Middle frontal gyrus (tissue), 1 donor: ENCODE data around the gene SHROOM2.

Experiments used
- DNase-seq: peaks from one replicate; pipeline ENCODE4 v3.0.0-alpha.2; 2015; ENCODE audit warnings: low spot score; ENCODE audit errors: extremely low spot score

The SHROOM2 gene

GRCh38 chrX:9938516-9938915 lies 152.3 kb downstream of the SHROOM2 start:
- no peak for DNase-seq

- DNase-seq, result peak; percentile 44
Measured at GRCh38 chrX:9940421-9940820, 154.2 kb downstream of the SHROOM2 start.

- DNase-seq, result no peak
Measured at GRCh38 chrX:9942086-9942485, 155.9 kb downstream of the SHROOM2 start.

- DNase-seq, result no peak
Measured at GRCh38 chrX:9943420-9943819, 157.2 kb downstream of the SHROOM2 start.

- no peak for DNase-seq
Measured at GRCh38 chrX:9947131-9947794, 161.0 kb downstream of the SHROOM2 start.

- DNase-seq, result no peak
Measured at GRCh38 chrX:9948406-9948805, 162.2 kb downstream of the SHROOM2 start.

GRCh38 chrX:9952300-9952699 lies 166.1 kb downstream of the SHROOM2 start:
- DNase-seq, result no peak

- no peak for DNase-seq
Measured at GRCh38 chrX:9953396-9953795, 167.2 kb downstream of the SHROOM2 start.

- DNase-seq, result no peak
Measured at GRCh38 chrX:9955506-9955905, 169.3 kb downstream of the SHROOM2 start.

- DNase-seq, result no peak
Measured at GRCh38 chrX:9957743-9958142, 171.5 kb downstream of the SHROOM2 start.

GRCh38 chrX:9958183-9958582 lies 172.0 kb downstream of the SHROOM2 start:
- no peak for DNase-seq

- DNase-seq, result no peak
Measured at GRCh38 chrX:9961750-9962149, 175.5 kb downstream of the SHROOM2 start.

- no peak for DNase-seq
Measured at GRCh38 chrX:9966775-9967408, 180.7 kb downstream of the SHROOM2 start, which contains the start of gene CLDN34. Gene CLDN34, plus strand, starts transcription at chrX:9967358. Its CDS starts 0 bp downstream, at chrX:9967358.

GRCh38 chrX:9977635-9978034 lies 191.4 kb downstream of the SHROOM2 start:
- DNase-seq, result no peak

- DNase-seq, result no peak
Measured at GRCh38 chrX:9980401-9980800, 194.2 kb downstream of the SHROOM2 start.

GRCh38 chrX:9980927-9981326 lies 194.7 kb downstream of the SHROOM2 start:
- no peak for DNase-seq

- DNase-seq, result no peak
Measured at GRCh38 chrX:9983441-9983840, 197.2 kb downstream of the SHROOM2 start.

GRCh38 chrX:9983846-9984245 lies 197.6 kb downstream of the SHROOM2 start:
- no peak for DNase-seq

GRCh38 chrX:9988762-9989161 lies 202.5 kb downstream of the SHROOM2 start:
- DNase-seq, result no peak

- no peak for DNase-seq
Measured at GRCh38 chrX:9992061-9992460, 205.8 kb downstream of the SHROOM2 start.

GRCh38 chrX:9992724-9993123 lies 206.5 kb downstream of the SHROOM2 start:
- no peak for DNase-seq

- DNase-seq, result peak; percentile 40
Measured at GRCh38 chrX:9995855-9996339, 209.7 kb downstream of the SHROOM2 start.

GRCh38 chrX:9997041-9997440 lies 210.8 kb downstream of the SHROOM2 start:
- no peak for DNase-seq
